Keratinocyte (primary cell): ENCODE data around the gene NCS1. TPM values are rescaled to one million over a fixed set of nuclear protein-coding genes. Genes with fewer than 3 reads are reported as not detected.

Source experiments
- DNase-seq: peaks from one replicate; pipeline ENCODE4 v3.0.0-alpha.2; 2011; ENCODE audit warnings: low read depth, missing footprints, low spot score
- FAIRE-seq: peaks from 2 replicates; lab custom pipeline; 2011; peaks lifted over from hg19 to GRCh38; lab: Jason Lieb, UNC
- H2AFZ ChIP-seq: 2 replicates; pipeline ENCODE4 v1.6.0; 2012; ENCODE audit warnings: low read length, control low read depth, inconsistent platforms; ENCODE audit not compliant: control insufficient read depth
- H3K27ac ChIP-seq: 2 replicates; pipeline ENCODE4 v1.5.1; 2011; ENCODE audit warnings: low read length; ENCODE audit not compliant: control insufficient read depth, insufficient read depth
- H3K27me3 ChIP-seq: 3 replicates; pipeline ENCODE4 v1.6.0; 2011; ENCODE audit warnings: low read length; ENCODE audit not compliant: control insufficient read depth, insufficient read depth; ENCODE audit errors: extremely low read depth
- H3K36me3 ChIP-seq, 2 experiments: 2 replicates in 1 of 2; 3 replicates in 1 of 2; pipeline ENCODE4 v1.5.1; 2011; ENCODE audit warnings: low read length in 2 of 2, mild to moderate bottlenecking in 1 of 2; ENCODE audit not compliant: control insufficient read depth in 2 of 2, insufficient read depth in 2 of 2; ENCODE audit errors: extremely low read depth in 1 of 2
- H3K4me1 ChIP-seq: 3 replicates; pipeline ENCODE4 v1.5.1; 2011; ENCODE audit warnings: low read length; ENCODE audit not compliant: control insufficient read depth, insufficient read depth; ENCODE audit errors: extremely low read depth
- H3K4me2 ChIP-seq: 3 replicates; pipeline ENCODE4 v1.6.0; 2011; ENCODE audit warnings: low read depth, low read length; ENCODE audit not compliant: control insufficient read depth, insufficient read depth; ENCODE audit errors: extremely low read depth
- H3K4me3 ChIP-seq, 3 experiments: fragments of 200-600 bp in 1 of 3; sonication (generic) in 1 of 3; 2 replicates in 2 of 3; 3 replicates in 1 of 3; pipeline ENCODE4 v1.5.1; 2011 to 2016; ENCODE audit warnings: low read length in 3 of 3, mild to moderate bottlenecking in 3 of 3, control low read depth in 2 of 3, inconsistent platforms in 1 of 3, low read depth in 1 of 3, mixed read lengths in 1 of 3, mixed run types in 1 of 3, moderate library complexity in 1 of 3; ENCODE audit not compliant: control insufficient read depth in 2 of 3, insufficient read depth in 2 of 3; ENCODE audit errors: extremely low read depth in 1 of 3
- H3K79me2 ChIP-seq: 2 replicates; pipeline ENCODE4 v1.6.0; 2012; ENCODE audit warnings: low read length; ENCODE audit not compliant: control insufficient read depth, insufficient read depth
- H3K9ac ChIP-seq: 3 replicates; pipeline ENCODE4 v1.6.0; 2011; ENCODE audit warnings: low read length; ENCODE audit not compliant: control insufficient read depth, insufficient read depth; ENCODE audit errors: extremely low read depth
- H3K9me1 ChIP-seq: 3 replicates; pipeline ENCODE4 v1.6.0; 2011; ENCODE audit warnings: low read length; ENCODE audit not compliant: control insufficient read depth, insufficient read depth; ENCODE audit errors: extremely low read depth
- H3K9me3 ChIP-seq: 2 replicates; pipeline ENCODE4 v1.5.1; 2012; ENCODE audit warnings: low read depth, low read length; ENCODE audit not compliant: control insufficient read depth
- H4K20me1 ChIP-seq: 3 replicates; pipeline ENCODE4 v1.6.0; 2011; ENCODE audit warnings: low read length; ENCODE audit not compliant: control insufficient read depth, insufficient read depth; ENCODE audit errors: extremely low read depth
- EZH2 ChIP-seq: IDR thresholded peaks from one replicate; pipeline ENCODE4 v1.6.1; 2012; ENCODE audit warnings: inconsistent platforms, mild to moderate bottlenecking, low read length, moderate library complexity
- dilution Hi-C: fragments of 300-500 bp; cut with MboI; formaldehyde crosslinking; loops from one replicate; pipeline ENCODE4 v1.7.0; 2020; ENCODE audit warnings: low sequenced_read_pairs; ENCODE audit not compliant: extremely low pct_ligation_motif_present
- polyA plus RNA-seq, 5 experiments: library from polyadenylated mRNA; depleted of rRNA in 3 of 5; stranded (reverse) in 3 of 5; stranded (forward) in 1 of 5; unstranded in 1 of 5; fragments of >200 nt; gene quantifications; 1 replicate in 1 of 5; 2 replicates in 3 of 5; 3 replicates in 1 of 5; pipeline versions ENCODE4 v1.2.1 to v1.2.3, GENCODE V29; 2011 to 2012; ENCODE audit warnings: missing spikeins in 2 of 5, low read depth in 1 of 5, low replicate concordance in 1 of 5
- TF ChIP-seq, protein P1 (sequence below), 3 experiments: IDR thresholded peaks in 1 of 3; conservative IDR thresholded peaks in 1 of 3; optimal IDR thresholded peaks in 1 of 3; 2 replicates in 2 of 3; 3 replicates in 1 of 3; pipeline versions ENCODE3 to v1.5.1; 2011; ENCODE audit warnings: low read length in 3 of 3, mild to moderate bottlenecking in 3 of 3, moderate library complexity in 2 of 3, control low read depth in 1 of 3, inconsistent platforms in 1 of 3; ENCODE audit not compliant: insufficient read depth in 2 of 3; ENCODE audit errors: extremely low read depth in 1 of 3

NCS1 gene
- polyA plus RNA-seq, 1 donor (not counting 4 experiments of a cell fraction or from before 2014, with no cell fraction given): 49.1 TPM

DNA sequence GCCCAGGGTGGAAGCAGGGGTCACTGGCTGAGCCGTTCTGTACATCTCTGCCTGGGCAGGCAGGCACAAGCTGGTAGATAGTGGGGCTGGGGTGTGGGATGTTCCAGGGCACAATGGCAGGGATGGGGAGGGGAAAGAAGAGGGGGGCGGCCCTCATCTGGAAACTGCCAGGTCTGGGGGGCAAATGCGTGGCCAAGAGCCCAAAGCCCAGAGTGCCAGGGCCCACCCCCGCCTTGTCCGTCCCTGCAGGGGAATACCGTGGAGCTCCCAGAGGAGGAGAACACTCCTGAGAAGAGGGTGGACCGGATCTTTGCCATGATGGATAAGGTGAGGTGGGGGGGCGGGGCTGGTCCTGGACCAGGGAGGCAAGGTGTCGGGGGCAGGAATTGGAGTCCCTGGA is 50.6 kb downstream of the NCS1 start:
- H3K4me1 ChIP-seq: no peaks in the 10 kb centered on the region
- H3K9me1 ChIP-seq: no peaks in the 10 kb centered on the region
- peaks cover 18 to 36% of the 10 kb centered on the region in 2 experiments for H3K36me3 ChIP-seq
- H3K4me2 ChIP-seq: no peak overlapping the region
- FAIRE-seq (no peak), DNase-seq (no peak)
- peaks cover 1% of the 10 kb centered on the region for H3K79me2 ChIP-seq
- no peak overlapping the region for H3K9ac ChIP-seq
- no peak overlapping the region for H3K4me3 ChIP-seq
- no peak overlapping the region for H3K27ac ChIP-seq
- TF ChIP-seq EZH2: no peak
- TF ChIP-seq, protein P1, sequence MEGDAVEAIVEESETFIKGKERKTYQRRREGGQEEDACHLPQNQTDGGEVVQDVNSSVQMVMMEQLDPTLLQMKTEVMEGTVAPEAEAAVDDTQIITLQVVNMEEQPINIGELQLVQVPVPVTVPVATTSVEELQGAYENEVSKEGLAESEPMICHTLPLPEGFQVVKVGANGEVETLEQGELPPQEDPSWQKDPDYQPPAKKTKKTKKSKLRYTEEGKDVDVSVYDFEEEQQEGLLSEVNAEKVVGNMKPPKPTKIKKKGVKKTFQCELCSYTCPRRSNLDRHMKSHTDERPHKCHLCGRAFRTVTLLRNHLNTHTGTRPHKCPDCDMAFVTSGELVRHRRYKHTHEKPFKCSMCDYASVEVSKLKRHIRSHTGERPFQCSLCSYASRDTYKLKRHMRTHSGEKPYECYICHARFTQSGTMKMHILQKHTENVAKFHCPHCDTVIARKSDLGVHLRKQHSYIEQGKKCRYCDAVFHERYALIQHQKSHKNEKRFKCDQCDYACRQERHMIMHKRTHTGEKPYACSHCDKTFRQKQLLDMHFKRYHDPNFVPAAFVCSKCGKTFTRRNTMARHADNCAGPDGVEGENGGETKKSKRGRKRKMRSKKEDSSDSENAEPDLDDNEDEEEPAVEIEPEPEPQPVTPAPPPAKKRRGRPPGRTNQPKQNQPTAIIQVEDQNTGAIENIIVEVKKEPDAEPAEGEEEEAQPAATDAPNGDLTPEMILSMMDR (optimal IDR thresholded peaks at IDR 0.05 in 1 of 3, IDR thresholded peaks at IDR 0.05 in 1 of 3, conservative IDR thresholded peaks at IDR 0.05 in 1 of 3; ENCODE audit: extremely low read depth in 1 of 3, insufficient read depth in 2 of 3, low read length in 3 of 3): no peak
- no peaks in the 10 kb centered on the region for H3K27me3 ChIP-seq
- no peak overlapping the region for H2AFZ ChIP-seq
- no peaks in the 10 kb centered on the region for H3K9me3 ChIP-seq
- H4K20me1 ChIP-seq: no peaks in the 10 kb centered on the region
- dilution Hi-C loops: no loop called here

DNA sequence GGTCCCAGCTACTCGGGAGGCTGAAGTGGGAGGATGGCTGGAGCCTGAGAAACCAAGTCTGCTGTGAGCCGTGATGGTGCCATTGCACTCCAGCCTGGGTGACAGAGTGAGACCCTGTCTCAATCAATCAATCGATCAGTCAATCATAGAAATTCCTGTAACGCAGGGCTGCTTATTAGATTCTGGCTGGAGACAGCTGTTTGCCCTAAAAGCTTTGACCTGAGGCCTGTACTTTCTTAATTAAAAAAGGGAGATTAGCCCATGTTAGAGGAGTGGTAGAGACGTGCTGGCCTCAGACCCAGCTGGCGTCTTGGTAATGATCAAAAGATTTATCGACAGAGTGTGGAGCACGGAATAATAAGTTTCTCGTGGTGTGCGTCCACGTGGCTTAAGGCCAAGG is 52.9 kb downstream of the NCS1 start:
- H2AFZ ChIP-seq: no peak overlapping the region
- DNase-seq: no peak
- no peak overlapping the region for H3K4me2 ChIP-seq
- H3K27ac ChIP-seq: no peak overlapping the region
- H3K27me3 ChIP-seq: no peaks in the 10 kb centered on the region
- H3K9me1 ChIP-seq: no peaks in the 10 kb centered on the region
- no peaks in the 10 kb centered on the region for H4K20me1 ChIP-seq
- H3K36me3 ChIP-seq: peaks cover 18 to 28% of the 10 kb centered on the region in 2 experiments
- H3K9me3 ChIP-seq: no peaks in the 10 kb centered on the region
- no peak overlapping the region for H3K9ac ChIP-seq
- dilution Hi-C loops: no loop called here
- H3K79me2 ChIP-seq: no peaks in the 10 kb centered on the region
- TF ChIP-seq EZH2: no peak
- H3K4me1 ChIP-seq: no peaks in the 10 kb centered on the region
- FAIRE-seq: no peak
- no peak overlapping the region for H3K4me3 ChIP-seq

DNA sequence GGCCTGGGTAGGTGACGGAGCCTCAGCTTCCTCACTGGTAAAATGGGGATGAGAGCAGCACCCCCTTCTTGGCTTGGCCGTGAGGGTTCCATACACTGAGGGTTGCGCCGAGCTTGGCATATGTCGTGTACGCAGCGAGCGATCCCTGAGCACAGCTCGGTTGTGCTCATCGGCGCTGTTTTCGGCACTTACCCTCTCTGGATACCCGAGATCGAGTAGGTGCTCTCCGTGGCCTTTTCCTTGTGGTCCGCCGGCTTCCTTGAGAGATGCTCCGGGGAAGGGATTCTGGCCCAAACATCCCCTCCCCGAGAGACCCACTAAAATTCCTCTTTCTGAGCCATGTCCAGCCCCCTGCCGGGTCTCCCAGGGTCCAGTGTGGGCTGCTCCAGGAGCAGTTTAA is 53.4 kb downstream of the NCS1 start:
- Histone ChIP-seq H3K4me3 (no peak overlapping the region), H3K9ac (no peak overlapping the region), H3K9me3 (no peaks in the 10 kb centered on the region), H4K20me1 (no peaks in the 10 kb centered on the region), H3K4me2 (no peak overlapping the region), H3K79me2 (no peaks in the 10 kb centered on the region), H3K27me3 (no peaks in the 10 kb centered on the region), H3K36me3 (peaks cover 18 to 28% of the 10 kb centered on the region in 2 experiments), H3K4me1 (no peaks in the 10 kb centered on the region), H3K9me1 (no peaks in the 10 kb centered on the region), H3K27ac (no peak overlapping the region), H2AFZ (no peak overlapping the region)
- FAIRE-seq (no peak), DNase-seq (no peak)
- dilution Hi-C loops: no loop called here
- TF ChIP-seq, protein P1 (optimal IDR thresholded peaks at IDR 0.05 in 1 of 3, IDR thresholded peaks at IDR 0.05 in 1 of 3, conservative IDR thresholded peaks at IDR 0.05 in 1 of 3; ENCODE audit: extremely low read depth in 1 of 3, insufficient read depth in 2 of 3, low read length in 3 of 3): no peak
- TF ChIP-seq EZH2: no peak
